ENCODE measurements around the gene NRK. TPM values are rescaled to one million over a fixed set of nuclear protein-coding genes. Genes with fewer than 3 reads are reported as not detected.

NRK gene
- total and polyA plus RNA-seq, 2 donors (not counting 1 experiment from before 2014, with no cell fraction given), result 0.30 to 0.50 TPM

DNA sequence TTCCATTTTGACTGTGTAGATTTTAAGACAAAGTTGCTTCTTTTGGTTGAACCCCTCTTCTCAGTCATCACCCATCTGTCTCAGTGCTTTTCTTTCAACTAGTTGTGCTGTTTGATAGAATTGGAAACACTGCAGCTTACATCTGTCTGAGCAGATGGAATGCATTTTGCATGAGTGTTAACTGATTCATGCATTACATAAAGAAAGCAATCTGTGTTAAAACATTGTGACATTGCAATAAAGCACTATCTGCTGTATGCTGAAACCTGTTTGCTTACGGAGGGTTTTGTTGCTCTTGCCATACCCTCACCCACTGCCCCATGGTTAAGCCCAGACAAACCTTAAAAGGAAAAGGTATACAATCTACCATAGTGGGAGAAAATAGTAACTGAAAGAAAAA lies 47.4 kb downstream of the NRK start:
- TF ChIP-seq, protein P1, sequence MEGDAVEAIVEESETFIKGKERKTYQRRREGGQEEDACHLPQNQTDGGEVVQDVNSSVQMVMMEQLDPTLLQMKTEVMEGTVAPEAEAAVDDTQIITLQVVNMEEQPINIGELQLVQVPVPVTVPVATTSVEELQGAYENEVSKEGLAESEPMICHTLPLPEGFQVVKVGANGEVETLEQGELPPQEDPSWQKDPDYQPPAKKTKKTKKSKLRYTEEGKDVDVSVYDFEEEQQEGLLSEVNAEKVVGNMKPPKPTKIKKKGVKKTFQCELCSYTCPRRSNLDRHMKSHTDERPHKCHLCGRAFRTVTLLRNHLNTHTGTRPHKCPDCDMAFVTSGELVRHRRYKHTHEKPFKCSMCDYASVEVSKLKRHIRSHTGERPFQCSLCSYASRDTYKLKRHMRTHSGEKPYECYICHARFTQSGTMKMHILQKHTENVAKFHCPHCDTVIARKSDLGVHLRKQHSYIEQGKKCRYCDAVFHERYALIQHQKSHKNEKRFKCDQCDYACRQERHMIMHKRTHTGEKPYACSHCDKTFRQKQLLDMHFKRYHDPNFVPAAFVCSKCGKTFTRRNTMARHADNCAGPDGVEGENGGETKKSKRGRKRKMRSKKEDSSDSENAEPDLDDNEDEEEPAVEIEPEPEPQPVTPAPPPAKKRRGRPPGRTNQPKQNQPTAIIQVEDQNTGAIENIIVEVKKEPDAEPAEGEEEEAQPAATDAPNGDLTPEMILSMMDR (conservative IDR thresholded peaks at IDR 0.05 in 1 of 2, IDR thresholded peaks at IDR 0.05 in 1 of 2; ENCODE audit: low read depth in 1 of 2, low read length in 2 of 2), result no peak
- no peak for TF ChIP-seq EZH2 (IDR thresholded peaks at IDR 0.05; ENCODE audit: low read length, missing control alignments)
- Histone ChIP-seq H3K27me3 (ENCODE audit: control insufficient read depth, insufficient read depth, low read length) (no peaks in the 10 kb centered on the region), H4K20me1 (ENCODE audit: control insufficient read depth, extremely low read depth, insufficient read depth, low read length) (no peaks in the 10 kb centered on the region), H3K4me1 (ENCODE audit: control insufficient read depth, extremely low read depth, insufficient read depth, low read length) (no peaks in the 10 kb centered on the region), H3K27ac (ENCODE audit: insufficient read depth, low read length) (no peak overlapping the region), H3K79me2 (ENCODE audit: control insufficient read depth, insufficient read depth, low read length) (no peaks in the 10 kb centered on the region), H3K9me3 (ENCODE audit: control insufficient read depth, insufficient read depth, low read depth, low read length) (no peaks in the 10 kb centered on the region), H3K4me3 (replicated peaks in 1 of 4; ENCODE audit: control extremely low read depth in 1 of 4, insufficient read depth in 1 of 4, low read depth in 3 of 4, low read length in 4 of 4) (no peak overlapping the region), H3K9ac (ENCODE audit: insufficient read depth, low read length) (no peak overlapping the region), H3K36me3 (ENCODE audit: control insufficient read depth, insufficient read depth, low read length) (no peaks in the 10 kb centered on the region), H2AFZ (ENCODE audit: low read length) (no peak overlapping the region), H3K4me2 (ENCODE audit: extremely low read depth, insufficient read depth, low read length) (no peak overlapping the region)
- peak; percentile 49 to 51 for DNase-seq (ENCODE audit: low read depth in 2 of 2)

- Histone ChIP-seq H3K27me3 (ENCODE audit: control insufficient read depth, insufficient read depth, low read length) (no peaks in the 10 kb centered on the region), H3K9ac (ENCODE audit: insufficient read depth, low read length) (no peak overlapping the region), H3K36me3 (ENCODE audit: control insufficient read depth, insufficient read depth, low read length) (no peaks in the 10 kb centered on the region), H3K27ac (ENCODE audit: insufficient read depth, low read length) (no peak overlapping the region), H2AFZ (ENCODE audit: low read length) (no peak overlapping the region), H3K4me1 (ENCODE audit: control insufficient read depth, extremely low read depth, insufficient read depth, low read length) (no peaks in the 10 kb centered on the region), H3K9me3 (ENCODE audit: control insufficient read depth, insufficient read depth, low read depth, low read length) (no peaks in the 10 kb centered on the region), H3K4me2 (ENCODE audit: extremely low read depth, insufficient read depth, low read length) (no peak overlapping the region), H3K79me2 (ENCODE audit: control insufficient read depth, insufficient read depth, low read length) (no peaks in the 10 kb centered on the region), H4K20me1 (ENCODE audit: control insufficient read depth, extremely low read depth, insufficient read depth, low read length) (no peaks in the 10 kb centered on the region), H3K4me3 (replicated peaks in 1 of 4; ENCODE audit: control extremely low read depth in 1 of 4, insufficient read depth in 1 of 4, low read depth in 3 of 4, low read length in 4 of 4) (no peak overlapping the region)
- no peak for DNase-seq (ENCODE audit: low read depth in 2 of 2)
- no peak for TF ChIP-seq EZH2 (IDR thresholded peaks at IDR 0.05; ENCODE audit: low read length, missing control alignments)
- TF ChIP-seq, protein P1 (conservative IDR thresholded peaks at IDR 0.05 in 1 of 2, IDR thresholded peaks at IDR 0.05 in 1 of 2; ENCODE audit: low read depth in 1 of 2, low read length in 2 of 2), result no peak
Observed at GRCh38 chrX:105870445-105870844, 48.1 kb downstream of the NRK start.

DNA sequence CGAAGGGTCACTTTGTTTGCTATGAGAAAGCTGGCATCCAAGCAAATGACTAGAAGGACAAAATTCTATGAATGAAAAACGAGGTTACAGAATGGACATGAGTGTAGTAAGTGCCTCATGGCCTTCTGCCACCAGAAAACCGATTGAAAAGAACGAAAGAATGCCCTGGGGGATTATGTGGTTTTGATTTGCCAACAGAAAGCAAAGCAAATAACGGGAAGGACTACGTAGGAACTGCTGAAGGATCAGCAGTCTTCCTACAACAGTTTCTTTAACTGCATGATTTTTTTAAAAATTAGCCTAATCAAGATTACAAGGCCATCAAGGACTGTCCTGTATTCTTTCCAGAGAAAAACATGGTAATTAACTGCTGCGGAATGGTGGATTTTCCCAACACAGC lies 50.6 kb downstream of the NRK start:
- no peaks in the 10 kb centered on the region for H3K79me2 ChIP-seq (ENCODE audit: control insufficient read depth, insufficient read depth, low read length)
- H4K20me1 ChIP-seq (ENCODE audit: control insufficient read depth, extremely low read depth, insufficient read depth, low read length), result no peaks in the 10 kb centered on the region
- no peak overlapping the region for H3K4me3 ChIP-seq (replicated peaks in 1 of 4; ENCODE audit: control extremely low read depth in 1 of 4, insufficient read depth in 1 of 4, low read depth in 3 of 4, low read length in 4 of 4)
- no peaks in the 10 kb centered on the region for H3K27me3 ChIP-seq (ENCODE audit: control insufficient read depth, insufficient read depth, low read length)
- no peak for TF ChIP-seq EZH2 (IDR thresholded peaks at IDR 0.05; ENCODE audit: low read length, missing control alignments)
- TF ChIP-seq, protein P1 (conservative IDR thresholded peaks at IDR 0.05 in 1 of 2, IDR thresholded peaks at IDR 0.05 in 1 of 2; ENCODE audit: low read depth in 1 of 2, low read length in 2 of 2), result no peak
- peak; percentile 6 to 12 for DNase-seq (ENCODE audit: low read depth in 2 of 2)
- no peak overlapping the region for H3K27ac ChIP-seq (ENCODE audit: insufficient read depth, low read length)
- H3K36me3 ChIP-seq (ENCODE audit: control insufficient read depth, insufficient read depth, low read length), result no peaks in the 10 kb centered on the region
- H3K9me3 ChIP-seq (ENCODE audit: control insufficient read depth, insufficient read depth, low read depth, low read length), result no peaks in the 10 kb centered on the region
- no peak overlapping the region for H2AFZ ChIP-seq (ENCODE audit: low read length)
- H3K9ac ChIP-seq (ENCODE audit: insufficient read depth, low read length), result no peak overlapping the region
- no peak overlapping the region for H3K4me2 ChIP-seq (ENCODE audit: extremely low read depth, insufficient read depth, low read length)
- no peaks in the 10 kb centered on the region for H3K4me1 ChIP-seq (ENCODE audit: control insufficient read depth, extremely low read depth, insufficient read depth, low read length)
